Ascending aorta (tissue), 2 donors: ENCODE measurements around the gene SULT4A1. TPM values are rescaled to one million over a fixed set of nuclear protein-coding genes. Genes with fewer than 3 reads are reported as not detected.
"Not testable (repeated sequence)": the region's sequence is repeated elsewhere in the genome, so short reads cannot be mapped to it uniquely, and the experiment has no call there.

Source experiments
- DNase-seq, 2 donors: peaks; one replicate each; pipeline ENCODE4 v3.0.0-alpha.2; 2019; ENCODE audit warnings: low spot score in 2 of 2
- H3K27ac ChIP-seq, 2 donors: fragments of 200-600 bp; sonication (generic); one replicate each; pipeline ENCODE4 v1.5.1; 2016 to 2017; ENCODE audit warnings: mild to moderate bottlenecking in 1 of 2
- H3K27me3 ChIP-seq: fragments of 200-600 bp; sonication (generic); one replicate; pipeline ENCODE4 v1.5.1; 2017
- H3K36me3 ChIP-seq, 2 donors: fragments of 200-600 bp; sonication (generic); one replicate each; pipeline ENCODE4 v1.5.1; 2016
- H3K4me1 ChIP-seq, 2 donors: fragments of 200-600 bp; sonication (generic); one replicate each; pipeline ENCODE4 v1.5.1; 2016 to 2017; ENCODE audit warnings: mild to moderate bottlenecking in 1 of 2
- H3K4me3 ChIP-seq, 2 donors: fragments of 200-600 bp; sonication (generic); one replicate each; pipeline ENCODE4 v1.5.1; 2016 to 2017; ENCODE audit warnings: mild to moderate bottlenecking in 1 of 2
- H3K9me3 ChIP-seq, 2 donors: fragments of 200-600 bp; sonication (generic); one replicate each; pipeline ENCODE4 v1.5.1; 2016
- CTCF ChIP-seq, 3 experiments: fragments of 200-600 bp in 2 of 3; fragments of 450-650 bp in 1 of 3; sonication (generic) in 2 of 3; IDR thresholded peaks; one replicate each; pipeline ENCODE4 v1.5.1; 2016 to 2019; ENCODE audit warnings: antibody characterized with exemption in 3 of 3, mild to moderate bottlenecking in 1 of 3, moderate library complexity in 1 of 3
- intact Hi-C: fragments of 100-400 bp; cut with DNase I; formaldehyde crosslinking; loops from one replicate; pipeline ENCODE4 v1.15.1; 2023
- total RNA-seq: library from RNA; depleted of rRNA; stranded (reverse); fragments of >200 nt; gene quantifications from one replicate; pipeline ENCODE4 v1.1.0, GENCODE V29; 2016

Gene SULT4A1
- total RNA-seq, 1 donor from 2014 or later: not detected

- peaks cover 0 to 11% of the 10 kb centered on the region in 2 donors for H3K9me3 ChIP-seq
- no peak overlapping the region for H3K27ac ChIP-seq
- no peak overlapping the region for H3K4me3 ChIP-seq
- no peaks in the 10 kb centered on the region for H3K4me1 ChIP-seq
- H3K27me3 ChIP-seq: no peaks in the 10 kb centered on the region
- TF ChIP-seq CTCF (IDR thresholded peaks at IDR 0.05): no peak
- no peaks in the 10 kb centered on the region for H3K36me3 ChIP-seq
- intact Hi-C loops: no loop called here
- DNase-seq: no peak
Measured at GRCh38 chr22:43869799-43870198, 7.5 kb upstream of the SULT4A1 start.

DNA sequence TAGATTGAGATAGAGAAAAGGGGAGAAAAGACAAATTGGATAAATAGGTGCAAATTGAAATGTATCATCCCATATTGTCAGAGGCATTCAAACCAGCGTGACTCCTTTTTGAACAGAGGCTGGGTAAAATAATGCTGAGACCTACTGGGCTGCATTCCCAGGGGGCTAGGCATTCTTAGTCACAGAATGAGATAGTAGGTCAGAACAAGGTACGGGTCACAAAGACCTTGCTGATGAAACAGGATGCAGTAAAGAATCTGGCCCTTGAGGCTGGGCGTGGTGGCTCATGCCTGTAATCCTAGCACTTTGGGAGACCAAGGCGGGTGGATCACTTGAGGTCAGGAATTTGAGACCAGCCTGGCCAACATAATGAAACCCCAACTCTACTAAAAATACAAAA is 6.7 kb upstream of the SULT4A1 start:
- H3K9me3 ChIP-seq: peaks cover 0 to 11% of the 10 kb centered on the region in 2 donors
- H3K4me3 ChIP-seq: not testable (repeated sequence)

DNA sequence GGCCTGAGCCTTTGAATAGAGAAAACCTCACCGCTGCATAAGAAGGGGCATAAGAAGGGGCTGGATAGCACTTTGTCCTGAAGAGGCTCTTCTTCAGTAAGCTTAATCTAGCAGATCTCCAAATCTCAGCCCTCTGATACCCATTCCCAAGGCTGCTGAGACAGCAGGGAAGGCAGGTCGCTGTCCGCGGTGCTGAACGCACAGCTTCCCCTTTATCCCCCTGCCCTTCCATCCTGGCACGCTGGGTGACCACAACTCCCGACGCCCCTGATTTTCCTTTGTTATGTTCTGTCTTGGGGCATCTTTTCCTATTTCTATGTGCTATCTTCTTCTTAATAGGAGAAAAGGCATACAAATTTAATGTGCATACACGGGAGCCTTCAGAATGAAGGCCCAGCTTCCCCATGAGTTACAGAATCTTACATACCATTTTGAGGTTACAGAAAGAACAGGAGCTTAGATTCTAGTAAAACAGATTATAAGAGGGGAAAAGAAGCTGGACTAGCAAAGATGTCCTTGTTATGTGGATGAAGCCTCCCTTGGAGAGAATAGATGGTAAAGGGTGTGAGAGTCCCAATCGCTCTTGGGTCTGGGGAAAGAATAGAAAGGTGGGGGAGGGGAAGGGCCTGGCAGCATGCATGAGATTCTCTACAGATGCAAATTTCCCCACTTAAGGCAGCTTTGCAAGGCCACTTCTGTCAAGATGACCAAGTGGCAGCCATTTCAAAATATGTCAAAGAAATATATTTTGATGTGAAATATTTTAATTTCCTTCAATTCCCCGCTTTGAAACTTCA is 5.7 kb upstream of the SULT4A1 start:
- peaks cover 6% of the 10 kb centered on the region for H3K27me3 ChIP-seq
- TF ChIP-seq CTCF (IDR thresholded peaks at IDR 0.05): no peak
- DNase-seq: no peak

More for the DNA sequence above, 6.7 kb upstream of the SULT4A1 start:
- intact Hi-C loops, H3K27ac ChIP-seq, H3K27me3 ChIP-seq, H3K4me1 ChIP-seq, H3K36me3 ChIP-seq, DNase-seq: not testable (repeated sequence)

GRCh38 chr22:43862882-43863202 is 529 bp upstream of the SULT4A1 start:
- Histone ChIP-seq H3K4me1 (no peaks in the 10 kb centered on the region), H3K9me3 (no peaks in the 10 kb centered on the region), H3K27me3 (peaks cover 10% of the 10 kb centered on the region), H3K4me3 (no peak overlapping the region), H3K36me3 (no peaks in the 10 kb centered on the region), H3K27ac (no peak overlapping the region)
- intact Hi-C loops: no loop called here
- no peak for TF ChIP-seq CTCF (IDR thresholded peaks at IDR 0.05)
- DNase-seq: no peak

More for the DNA sequence above, 5.7 kb upstream of the SULT4A1 start:
- H3K4me1 ChIP-seq: no peaks in the 10 kb centered on the region
- H3K9me3 ChIP-seq: peaks cover 0 to 11% of the 10 kb centered on the region in 2 donors
- H3K36me3 ChIP-seq: no peaks in the 10 kb centered on the region
- intact Hi-C loops: no loop called here
- H3K4me3 ChIP-seq: no peak overlapping the region
- no peak overlapping the region for H3K27ac ChIP-seq

DNA sequence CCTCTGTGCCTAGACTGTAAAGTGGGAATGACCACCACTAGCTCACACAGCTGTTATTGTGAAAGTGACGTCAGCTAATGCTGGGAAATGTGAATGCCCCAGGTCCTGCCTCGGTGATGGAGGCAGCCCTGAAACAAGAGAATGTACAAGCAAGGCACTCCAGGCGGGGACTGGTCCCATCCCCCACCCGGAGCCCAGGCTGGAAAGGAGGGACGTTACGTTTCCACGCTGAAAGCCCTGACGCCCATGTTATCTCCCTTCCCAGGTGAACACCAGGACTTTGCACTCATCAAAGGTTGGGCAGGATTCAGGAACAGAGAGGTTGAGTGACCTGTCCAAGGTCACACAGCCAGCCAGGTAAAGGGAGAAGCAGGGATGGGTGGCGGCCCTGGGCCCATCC is 784 bp downstream of the SULT4A1 start:
- Histone ChIP-seq H3K4me3 (no peak overlapping the region), H3K27me3 (peaks cover 10% of the 10 kb centered on the region)
- intact Hi-C loops: no loop called here

More for the DNA sequence above, 784 bp downstream of the SULT4A1 start:
- Histone ChIP-seq H3K4me1 (no peaks in the 10 kb centered on the region), H3K36me3 (no peaks in the 10 kb centered on the region), H3K27ac (no peak overlapping the region), H3K9me3 (peaks cover 0 to 3% of the 10 kb centered on the region in 2 donors)
- DNase-seq: no peak
- no peak for TF ChIP-seq CTCF (IDR thresholded peaks at IDR 0.05)
